B cell (primary cell): ENCODE measurements around the gene SKAP1.

Experiments used
- EZH2 ChIP-seq: IDR thresholded peaks from 2 replicates; pipeline ENCODE4 v1.6.1; 2012; ENCODE audit warnings: borderline replicate concordance, low read depth, mild to moderate bottlenecking, moderate library complexity, low read length; ENCODE audit not compliant: insufficient read depth, poor library complexity, severe bottlenecking
- TF ChIP-seq, protein P1 (sequence below): fragments of 200-600 bp; IDR thresholded peaks from one replicate; pipeline ENCODE4 v1.8.0; 2022; ENCODE audit warnings: antibody characterized with exemption, mild to moderate bottlenecking

GRCh38 chr17:48160177-48161081, 269.6 kb downstream of the SKAP1 start:
- TF ChIP-seq, protein P1, sequence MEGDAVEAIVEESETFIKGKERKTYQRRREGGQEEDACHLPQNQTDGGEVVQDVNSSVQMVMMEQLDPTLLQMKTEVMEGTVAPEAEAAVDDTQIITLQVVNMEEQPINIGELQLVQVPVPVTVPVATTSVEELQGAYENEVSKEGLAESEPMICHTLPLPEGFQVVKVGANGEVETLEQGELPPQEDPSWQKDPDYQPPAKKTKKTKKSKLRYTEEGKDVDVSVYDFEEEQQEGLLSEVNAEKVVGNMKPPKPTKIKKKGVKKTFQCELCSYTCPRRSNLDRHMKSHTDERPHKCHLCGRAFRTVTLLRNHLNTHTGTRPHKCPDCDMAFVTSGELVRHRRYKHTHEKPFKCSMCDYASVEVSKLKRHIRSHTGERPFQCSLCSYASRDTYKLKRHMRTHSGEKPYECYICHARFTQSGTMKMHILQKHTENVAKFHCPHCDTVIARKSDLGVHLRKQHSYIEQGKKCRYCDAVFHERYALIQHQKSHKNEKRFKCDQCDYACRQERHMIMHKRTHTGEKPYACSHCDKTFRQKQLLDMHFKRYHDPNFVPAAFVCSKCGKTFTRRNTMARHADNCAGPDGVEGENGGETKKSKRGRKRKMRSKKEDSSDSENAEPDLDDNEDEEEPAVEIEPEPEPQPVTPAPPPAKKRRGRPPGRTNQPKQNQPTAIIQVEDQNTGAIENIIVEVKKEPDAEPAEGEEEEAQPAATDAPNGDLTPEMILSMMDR: no peak
- no peak for TF ChIP-seq EZH2
